HUES6 (cell line): Measurements from ENCODE around the gene KCNE4.

ENCODE experiments used
- H3K27ac ChIP-seq: 2 replicates; pipeline ENCODE4 v1.7.0; 2013; ENCODE audit warnings: low read depth, mild to moderate bottlenecking, low read length, inconsistent platforms
- H3K27me3 ChIP-seq: 2 replicates; pipeline ENCODE4 v1.6.1; 2013; ENCODE audit warnings: low read length; ENCODE audit not compliant: control insufficient read depth, insufficient read depth
- H3K36me3 ChIP-seq: 2 replicates; pipeline ENCODE4 v1.6.1; 2013; ENCODE audit warnings: low read length; ENCODE audit not compliant: control insufficient read depth, insufficient read depth
- H3K4me1 ChIP-seq: 2 replicates; pipeline ENCODE4 v1.6.1; 2013; ENCODE audit warnings: low read length; ENCODE audit not compliant: control insufficient read depth, insufficient read depth
- H3K4me3 ChIP-seq: 2 replicates; pipeline ENCODE4 v1.5.1; 2013; ENCODE audit warnings: low read depth, low read length
- H3K9ac ChIP-seq: one replicate; pipeline ENCODE4 v1.6.1; 2013; ENCODE audit warnings: mild to moderate bottlenecking, low read length
- H3K9me3 ChIP-seq: 2 replicates; pipeline ENCODE4 v1.6.1; 2013; ENCODE audit warnings: low read depth, low read length; ENCODE audit not compliant: control insufficient read depth, insufficient read depth

The KCNE4 gene

GRCh38 chr2:223051693-223052289, at the start of gene KCNE4:
Gene KCNE4, plus strand, starts transcription at chr2:223052190. Its CDS starts 641 bp downstream, at chr2:223052831.
- Histone ChIP-seq H3K36me3 (no peaks in the 10 kb centered on the region), H3K27me3 (no peaks in the 10 kb centered on the region), H3K4me3 (no peak within 1 kb of the TSS), H3K4me1 (peaks cover 9% of the 10 kb centered on the region), H3K9me3 (no peaks in the 10 kb centered on the region), H3K9ac (no peak within 1 kb of the TSS), H3K27ac (no peak within 1 kb of the TSS)

- Histone ChIP-seq H3K4me1 (no peaks in the 10 kb centered on the region), H3K27me3 (no peaks in the 10 kb centered on the region), H3K27ac (no peak overlapping the region), H3K9me3 (no peaks in the 10 kb centered on the region), H3K36me3 (no peaks in the 10 kb centered on the region), H3K9ac (no peak overlapping the region), H3K4me3 (no peak overlapping the region)
These were observed 48.8 kb upstream of the KCNE4 start for GRCh38 chr2:223003191-223003590.

GRCh38 chr2:223005496-223005895, 46.5 kb upstream of the KCNE4 start:
- Histone ChIP-seq H3K27me3 (no peaks in the 10 kb centered on the region), H3K27ac (no peak overlapping the region), H3K36me3 (no peaks in the 10 kb centered on the region), H3K9ac (no peak overlapping the region), H3K4me3 (no peak overlapping the region), H3K4me1 (no peaks in the 10 kb centered on the region), H3K9me3 (no peaks in the 10 kb centered on the region)

- H3K9me3 ChIP-seq: no peaks in the 10 kb centered on the region
- H3K4me1 ChIP-seq: no peaks in the 10 kb centered on the region
- H3K27ac ChIP-seq: no peak overlapping the region
- no peak overlapping the region for H3K9ac ChIP-seq
- no peaks in the 10 kb centered on the region for H3K27me3 ChIP-seq
- no peaks in the 10 kb centered on the region for H3K36me3 ChIP-seq
- H3K4me3 ChIP-seq: no peak overlapping the region
These were observed 44.5 kb upstream of the KCNE4 start for GRCh38 chr2:223007531-223007930.

GRCh38 chr2:223008162-223008561, 43.8 kb upstream of the KCNE4 start:
- no peak overlapping the region for H3K4me3 ChIP-seq
- H3K27ac ChIP-seq: no peak overlapping the region
- no peaks in the 10 kb centered on the region for H3K9me3 ChIP-seq
- no peaks in the 10 kb centered on the region for H3K27me3 ChIP-seq
- H3K9ac ChIP-seq: no peak overlapping the region
- H3K36me3 ChIP-seq: no peaks in the 10 kb centered on the region
- no peaks in the 10 kb centered on the region for H3K4me1 ChIP-seq

GRCh38 chr2:223008956-223009355, 43.0 kb upstream of the KCNE4 start:
- H3K9me3 ChIP-seq: no peaks in the 10 kb centered on the region
- H3K4me1 ChIP-seq: no peaks in the 10 kb centered on the region
- no peaks in the 10 kb centered on the region for H3K27me3 ChIP-seq
- no peaks in the 10 kb centered on the region for H3K36me3 ChIP-seq
- no peak overlapping the region for H3K27ac ChIP-seq
- no peak overlapping the region for H3K9ac ChIP-seq
- no peak overlapping the region for H3K4me3 ChIP-seq

- H3K9ac ChIP-seq: no peak overlapping the region
These were observed 41.3 kb upstream of the KCNE4 start for GRCh38 chr2:223010641-223011040.

GRCh38 chr2:223012291-223012690, 39.7 kb upstream of the KCNE4 start:
- Histone ChIP-seq H3K4me1 (no peaks in the 10 kb centered on the region), H3K27me3 (no peaks in the 10 kb centered on the region), H3K4me3 (no peak overlapping the region), H3K9me3 (no peaks in the 10 kb centered on the region), H3K36me3 (no peaks in the 10 kb centered on the region), H3K27ac (no peak overlapping the region), H3K9ac (no peak overlapping the region)

More at GRCh38 chr2:223010641-223011040, 41.3 kb upstream of the KCNE4 start:
- Histone ChIP-seq H3K4me3 (no peak overlapping the region), H3K27ac (no peak overlapping the region), H3K36me3 (no peaks in the 10 kb centered on the region), H3K27me3 (no peaks in the 10 kb centered on the region), H3K9me3 (no peaks in the 10 kb centered on the region), H3K4me1 (no peaks in the 10 kb centered on the region)

- no peak overlapping the region for H3K9ac ChIP-seq
- H3K27me3 ChIP-seq: no peaks in the 10 kb centered on the region
- H3K27ac ChIP-seq: no peak overlapping the region
- 0 out of 2 replicates have a peak, but pooled peaks cover 8% of the 10 kb centered on the region for H3K9me3 ChIP-seq
- peaks cover 9% of the 10 kb centered on the region for H3K4me1 ChIP-seq
- no peaks in the 10 kb centered on the region for H3K36me3 ChIP-seq
- H3K4me3 ChIP-seq: no peak overlapping the region
These were observed 32.5 kb upstream of the KCNE4 start for GRCh38 chr2:223019390-223019930.

GRCh38 chr2:223019987-223020717, 31.8 kb upstream of the KCNE4 start:
- H3K4me1 ChIP-seq: peaks cover 9% of the 10 kb centered on the region
- no peak overlapping the region for H3K27ac ChIP-seq
- 0 out of 2 replicates have a peak, but pooled peaks cover 8% of the 10 kb centered on the region for H3K9me3 ChIP-seq
- no peaks in the 10 kb centered on the region for H3K36me3 ChIP-seq
- no peak overlapping the region for H3K4me3 ChIP-seq
- H3K27me3 ChIP-seq: no peaks in the 10 kb centered on the region
- H3K9ac ChIP-seq: no peak overlapping the region

GRCh38 chr2:223020971-223021675, 30.9 kb upstream of the KCNE4 start:
- H3K9me3 ChIP-seq: 0 out of 2 replicates have a peak, but pooled peaks cover 8% of the 10 kb centered on the region
- no peak overlapping the region for H3K9ac ChIP-seq
- no peaks in the 10 kb centered on the region for H3K27me3 ChIP-seq
- no peak overlapping the region for H3K4me3 ChIP-seq
- H3K27ac ChIP-seq: no peak overlapping the region
- H3K36me3 ChIP-seq: no peaks in the 10 kb centered on the region
- H3K4me1 ChIP-seq: peaks cover 10% of the 10 kb centered on the region
